Measurements from ENCODE around the gene IGF2BP2. TPM values are rescaled to one million over a fixed set of nuclear protein-coding genes. Genes with fewer than 3 reads are reported as not detected.

IGF2BP2 gene
- total and polyA plus RNA-seq, 2 of the 13 experiments (the other 11 are each of a cell fraction or from before 2014, with no cell fraction given): 6.5 to 46.0 TPM

GRCh38 chr3:185825639-185826481, 1.0 kb upstream of the IGF2BP2 start (continued):
- TF ChIP-seq ZNF687 (CRISPR knock-in tag; IDR thresholded peaks at IDR 0.05) (peak; percentile 93), SRSF4 (IDR thresholded peaks at IDR 0.05; ENCODE audit: low read depth, low read length, poor library complexity, severe bottlenecking) (no peak), BCL6 (CRISPR knock-in tag; IDR thresholded peaks at IDR 0.05) (no peak), TMF1 (CRISPR knock-in tag; IDR thresholded peaks at IDR 0.05; ENCODE audit: low read depth) (no peak), ZNF317 (CRISPR knock-in tag; IDR thresholded peaks at IDR 0.05) (no peak), ZNF678 (CRISPR knock-in tag; IDR thresholded peaks at IDR 0.05) (0 out of 2 replicates have a peak, but pooled peaks have one; percentile 71), ZNF580 (CRISPR knock-in tag; IDR thresholded peaks at IDR 0.05; ENCODE audit: borderline replicate concordance, low read depth) (peak; percentile 16; the same call in 1 of the 2 replicates), NAIF1 (CRISPR knock-in tag; IDR thresholded peaks at IDR 0.05; ENCODE audit: borderline replicate concordance) (no peak), MED8 (CRISPR knock-in tag; IDR thresholded peaks at IDR 0.05; ENCODE audit: insufficient replicate concordance) (no peak), MBD4 (IDR thresholded peaks at IDR 0.05; ENCODE audit: borderline replicate concordance, low read length) (no peak), KDM5A (IDR thresholded peaks at IDR 0.05; ENCODE audit: borderline replicate concordance, low read length) (no peak; the same call in 1 of the 2 replicates), ZNF598 (CRISPR knock-in tag; IDR thresholded peaks at IDR 0.05; ENCODE audit: borderline replicate concordance) (0 out of 2 replicates have a peak, but pooled peaks have one; percentile 46), ZFP36L1 (CRISPR knock-in tag; IDR thresholded peaks at IDR 0.05) (peak; percentile 41; the same call in 1 of the 2 replicates), ZNF557 (CRISPR knock-in tag; IDR thresholded peaks at IDR 0.05) (no peak), FOXP4 (CRISPR knock-in tag; IDR thresholded peaks at IDR 0.05) (no peak), PAX8 (CRISPR knock-in tag; IDR thresholded peaks at IDR 0.05; ENCODE audit: borderline replicate concordance) (no peak), ZNF567 (CRISPR knock-in tag; IDR thresholded peaks at IDR 0.05; ENCODE audit: borderline replicate concordance) (no peak), KLF9 (CRISPR knock-in tag; IDR thresholded peaks at IDR 0.05; ENCODE audit: low read depth) (no peak), TOE1 (CRISPR knock-in tag; IDR thresholded peaks at IDR 0.05) (no peak), HNF4A (CRISPR knock-in tag; IDR thresholded peaks at IDR 0.05) (no peak), ZNF7 (CRISPR knock-in tag; IDR thresholded peaks at IDR 0.05) (no peak), SKI (IDR thresholded peaks at IDR 0.05; ENCODE audit: partially characterized antibody) (no peak), ZNF232 (CRISPR knock-in tag; IDR thresholded peaks at IDR 0.05; ENCODE audit: borderline replicate concordance) (no peak; the same call in 1 of the 2 replicates), ZNF451 (CRISPR knock-in tag; IDR thresholded peaks at IDR 0.05) (peak; percentile 79; the same call in 1 of the 2 replicates), ELF1 (CRISPR knock-in tag; IDR thresholded peaks at IDR 0.05) (no peak)
